Hematopoietic multipotent progenitor cell treated with erythropoietin and hydrocortisone succinate and interleukin-3 and kit ligand, for 8 days (in vitro differentiated cells): ENCODE data around the gene TRIP4.

Experiments
- DNase-seq: peaks from one replicate; pipeline ENCODE4 v3.0.0-alpha.2; 2015

TRIP4 gene

GRCh38 chr15:64490598-64491259 is 103.1 kb downstream of the TRIP4 start:
- no peak for DNase-seq

GRCh38 chr15:64493641-64494040 is 106.0 kb downstream of the TRIP4 start:
- DNase-seq: no peak

- peak; percentile 30 for DNase-seq
Observed at GRCh38 chr15:64495968-64496367, 108.3 kb downstream of the TRIP4 start.

- no peak for DNase-seq
Observed at GRCh38 chr15:64500695-64501395, 113.2 kb downstream of the TRIP4 start.

GRCh38 chr15:64501396-64501715 is 113.7 kb downstream of the TRIP4 start:
- no peak for DNase-seq

- no peak for DNase-seq
Observed at GRCh38 chr15:64502151-64502550, 114.5 kb downstream of the TRIP4 start.

GRCh38 chr15:64502551-64502950 is 114.9 kb downstream of the TRIP4 start:
- DNase-seq: no peak

GRCh38 chr15:64503197-64503596 is 115.6 kb downstream of the TRIP4 start:
- no peak for DNase-seq

- no peak for DNase-seq
Observed at GRCh38 chr15:64503640-64504039, 116.0 kb downstream of the TRIP4 start.
